ENCODE measurements around the gene DAP.
"Not testable (repeated sequence)": the region's sequence is repeated elsewhere in the genome, so short reads cannot be mapped to it uniquely, and the experiment has no call there.

Gene DAP

GRCh38 chr5:10653043-10653442, 108.0 kb downstream of the DAP start:
- no peak for DNase-seq (ENCODE audit: low spot score)

GRCh38 chr5:10652606-10653005, 108.4 kb downstream of the DAP start:
- DNase-seq (ENCODE audit: low spot score), result no peak

GRCh38 chr5:10652151-10652550, 108.9 kb downstream of the DAP start:
- DNase-seq (ENCODE audit: low spot score), result no peak

- no peak for DNase-seq (ENCODE audit: low spot score)
Measured at GRCh38 chr5:10649666-10650380, 111.2 kb downstream of the DAP start.

- no peak for DNase-seq (ENCODE audit: low spot score)
Measured at GRCh38 chr5:10648806-10649665, 112.0 kb downstream of the DAP start.

- DNase-seq (ENCODE audit: low spot score), result no peak
Measured at GRCh38 chr5:10647640-10648039, 113.4 kb downstream of the DAP start.

GRCh38 chr5:10645671-10646070, 115.4 kb downstream of the DAP start:
- DNase-seq (ENCODE audit: low spot score), result no peak

GRCh38 chr5:10645146-10645545, 115.9 kb downstream of the DAP start:
- no peak for DNase-seq (ENCODE audit: low spot score)

GRCh38 chr5:10644192-10644591, 116.8 kb downstream of the DAP start:
- no peak for DNase-seq (ENCODE audit: low spot score)

- DNase-seq (ENCODE audit: low spot score), result no peak
Measured at GRCh38 chr5:10642367-10642766, 118.7 kb downstream of the DAP start.

GRCh38 chr5:10639846-10640368, 121.1 kb downstream of the DAP start:
- no peak for DNase-seq (ENCODE audit: low spot score)

- DNase-seq (ENCODE audit: low spot score), result not testable (repeated sequence)
Measured at GRCh38 chr5:10638723-10639122, 122.3 kb downstream of the DAP start.

GRCh38 chr5:10637944-10638343, 123.1 kb downstream of the DAP start:
- no peak for DNase-seq (ENCODE audit: low spot score)

GRCh38 chr5:10636363-10637142, 124.5 kb downstream of the DAP start:
- DNase-seq (ENCODE audit: low spot score), result no peak

GRCh38 chr5:10635867-10636350, 125.1 kb downstream of the DAP start:
- DNase-seq (ENCODE audit: low spot score), result no peak

- no peak for DNase-seq (ENCODE audit: low spot score)
Measured at GRCh38 chr5:10635257-10635866, 125.7 kb downstream of the DAP start.

GRCh38 chr5:10634562-10634961, 126.5 kb downstream of the DAP start:
- no peak for DNase-seq (ENCODE audit: low spot score)

GRCh38 chr5:10634050-10634449, 127.0 kb downstream of the DAP start:
- DNase-seq (ENCODE audit: low spot score), result no peak

GRCh38 chr5:10633271-10634049, 127.6 kb downstream of the DAP start:
- DNase-seq (ENCODE audit: low spot score), result no peak

GRCh38 chr5:10632110-10632761, 128.8 kb downstream of the DAP start:
- DNase-seq (ENCODE audit: low spot score), result no peak

All from hematopoietic multipotent progenitor cell treated with erythropoietin and hydrocortisone succinate and interleukin-3 and kit ligand, for 15 days (in vitro differentiated cells).